Skeletal muscle satellite cell (primary cell): Measurements from ENCODE around the gene KCNQ1.

Experiments
- H3K27me3 ChIP-seq: 2 replicates; pipeline ENCODE4 v1.7.0; 2013; ENCODE audit warnings: low read length; ENCODE audit not compliant: control insufficient read depth, insufficient read depth
- H3K36me3 ChIP-seq: 2 replicates; pipeline ENCODE4 v1.7.0; 2013; ENCODE audit warnings: mild to moderate bottlenecking, control low read depth, low read length; ENCODE audit not compliant: insufficient read depth
- H3K4me1 ChIP-seq: 2 replicates; pipeline ENCODE4 v1.7.0; 2013; ENCODE audit warnings: low read length; ENCODE audit not compliant: control insufficient read depth, insufficient read depth
- H3K4me2 ChIP-seq: 2 replicates; pipeline ENCODE4 v1.7.0; 2013; ENCODE audit warnings: mild to moderate bottlenecking, low read length
- H3K4me3 ChIP-seq: 2 replicates; pipeline ENCODE4 v1.7.0; 2013; ENCODE audit warnings: low read length
- H3K9ac ChIP-seq: 2 replicates; pipeline ENCODE4 v1.7.0; 2013; ENCODE audit warnings: mild to moderate bottlenecking, low read depth, low read length, moderate library complexity
- H3K9me3 ChIP-seq: replicated peaks from 2 replicates; pipeline ENCODE4 v1.7.0; 2013; ENCODE audit warnings: mild to moderate bottlenecking, control low read depth, low read length

The KCNQ1 gene

DNA sequence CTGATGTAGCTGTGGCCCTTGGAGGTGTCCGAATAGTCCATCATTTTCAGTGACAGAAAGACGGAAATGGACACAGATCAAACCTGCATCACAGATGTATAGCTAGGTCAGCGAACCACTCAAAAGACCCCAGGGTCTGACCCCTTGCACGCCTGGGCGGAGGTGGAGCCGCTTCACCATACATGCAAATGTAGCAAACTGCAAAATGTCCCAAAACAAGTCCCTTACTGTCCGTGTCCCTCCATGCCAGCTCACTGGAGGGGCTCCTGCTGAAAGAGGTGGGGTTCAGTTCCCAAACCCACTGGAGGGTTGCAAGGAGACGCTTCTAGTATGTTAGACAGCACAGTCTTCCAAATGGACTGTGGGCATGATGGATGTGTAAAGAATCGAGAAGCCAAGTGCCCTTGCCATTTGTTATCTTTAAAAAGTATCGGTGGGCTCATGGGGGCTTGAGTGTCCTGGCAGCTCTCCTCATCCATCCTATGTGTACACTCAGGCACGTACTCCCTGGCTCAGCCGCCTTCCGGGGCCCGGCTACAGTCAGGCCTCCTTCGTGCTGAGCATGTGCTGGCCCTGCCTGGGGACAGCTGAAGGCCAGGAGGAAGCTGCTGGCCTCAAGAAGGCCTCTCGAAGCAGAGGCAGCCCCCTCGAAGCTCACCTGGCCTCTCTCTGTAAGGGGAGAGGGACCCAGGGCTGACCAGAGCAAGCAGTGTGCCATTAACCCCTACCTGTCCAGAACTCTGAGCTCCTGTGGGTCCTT, 275.2 kb downstream of the KCNQ1 start:
- Histone ChIP-seq H3K4me2 (no peak overlapping the region), H3K27me3 (peaks cover 57% of the 10 kb centered on the region), H3K36me3 (no peaks in the 10 kb centered on the region), H3K9ac (no peak overlapping the region), H3K4me3 (no peak overlapping the region), H3K4me1 (no peaks in the 10 kb centered on the region), H3K9me3 (no peaks in the 10 kb centered on the region)

DNA sequence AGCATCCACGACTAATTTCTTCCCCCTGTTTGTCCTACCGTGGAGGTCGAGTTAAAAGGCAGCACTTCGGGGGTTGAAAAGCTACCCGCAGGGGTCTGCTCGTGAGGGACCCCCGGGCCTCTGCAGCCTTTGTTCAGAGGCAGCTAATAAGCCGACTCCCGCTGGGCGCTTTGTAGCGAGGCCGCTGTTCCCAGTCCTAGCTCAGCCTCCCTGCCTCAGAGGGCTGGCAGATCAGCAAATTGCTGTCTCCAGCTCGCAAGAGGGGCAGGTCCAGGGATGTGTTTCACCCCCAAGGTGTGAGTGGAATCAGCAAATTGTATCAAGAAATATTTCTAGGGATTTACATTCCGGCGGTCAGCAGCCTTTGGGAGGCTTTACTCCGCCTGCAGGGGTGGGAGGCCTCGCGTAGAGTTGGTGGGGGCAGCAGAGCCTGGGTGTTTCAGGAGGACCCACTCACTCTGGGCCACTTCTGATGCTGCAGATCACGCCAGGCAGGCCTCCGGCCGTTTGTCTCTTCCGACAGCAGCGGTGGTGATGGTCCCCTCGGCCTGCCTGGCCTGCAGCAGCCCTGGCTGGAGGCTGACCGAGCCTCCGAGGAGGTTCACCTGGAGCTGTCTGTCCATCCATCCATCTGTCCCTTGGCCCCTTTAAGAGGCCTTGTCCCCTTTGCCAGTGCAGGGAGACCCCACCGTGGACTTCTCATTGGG, 276.6 kb downstream of the KCNQ1 start:
- H3K9me3 ChIP-seq: no peaks in the 10 kb centered on the region
- H3K4me2 ChIP-seq: no peak overlapping the region
- peaks cover 54% of the 10 kb centered on the region for H3K27me3 ChIP-seq
- H3K9ac ChIP-seq: no peak overlapping the region
- H3K36me3 ChIP-seq: no peaks in the 10 kb centered on the region
- H3K4me1 ChIP-seq: no peaks in the 10 kb centered on the region
- H3K4me3 ChIP-seq: no peak overlapping the region

GRCh38 chr11:2722955-2723354, 278.1 kb downstream of the KCNQ1 start:
- no peak overlapping the region for H3K4me3 ChIP-seq
- no peaks in the 10 kb centered on the region for H3K4me1 ChIP-seq
- peaks cover 58% of the 10 kb centered on the region for H3K27me3 ChIP-seq
- no peaks in the 10 kb centered on the region for H3K9me3 ChIP-seq
- no peak overlapping the region for H3K9ac ChIP-seq
- H3K4me2 ChIP-seq: no peak overlapping the region
- H3K36me3 ChIP-seq: no peaks in the 10 kb centered on the region

DNA sequence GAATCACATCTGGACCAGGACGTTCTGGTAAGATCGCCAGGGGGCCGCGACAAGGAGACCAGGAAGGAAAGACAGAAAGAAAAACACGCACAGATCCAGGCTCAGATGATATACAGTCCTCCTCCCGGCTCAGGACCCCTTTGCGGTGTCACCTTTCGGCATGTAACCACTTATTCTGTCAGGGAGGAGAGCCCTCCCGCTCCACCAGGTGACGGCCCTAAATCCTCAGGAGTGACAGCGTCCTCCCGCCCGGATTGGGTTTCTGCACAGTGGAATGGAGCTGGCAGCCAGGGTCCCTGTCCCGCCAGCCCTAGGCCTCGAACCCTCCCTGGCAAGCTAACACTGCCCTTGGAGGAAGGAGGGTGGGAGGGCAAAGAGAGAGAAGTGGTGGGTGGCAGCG, 279.3 kb downstream of the KCNQ1 start:
- H3K4me1 ChIP-seq: no peaks in the 10 kb centered on the region
- no peak overlapping the region for H3K4me2 ChIP-seq
- no peaks in the 10 kb centered on the region for H3K9me3 ChIP-seq
- H3K27me3 ChIP-seq: peaks cover 59% of the 10 kb centered on the region
- H3K36me3 ChIP-seq: no peaks in the 10 kb centered on the region
- no peak overlapping the region for H3K9ac ChIP-seq
- no peak overlapping the region for H3K4me3 ChIP-seq

DNA sequence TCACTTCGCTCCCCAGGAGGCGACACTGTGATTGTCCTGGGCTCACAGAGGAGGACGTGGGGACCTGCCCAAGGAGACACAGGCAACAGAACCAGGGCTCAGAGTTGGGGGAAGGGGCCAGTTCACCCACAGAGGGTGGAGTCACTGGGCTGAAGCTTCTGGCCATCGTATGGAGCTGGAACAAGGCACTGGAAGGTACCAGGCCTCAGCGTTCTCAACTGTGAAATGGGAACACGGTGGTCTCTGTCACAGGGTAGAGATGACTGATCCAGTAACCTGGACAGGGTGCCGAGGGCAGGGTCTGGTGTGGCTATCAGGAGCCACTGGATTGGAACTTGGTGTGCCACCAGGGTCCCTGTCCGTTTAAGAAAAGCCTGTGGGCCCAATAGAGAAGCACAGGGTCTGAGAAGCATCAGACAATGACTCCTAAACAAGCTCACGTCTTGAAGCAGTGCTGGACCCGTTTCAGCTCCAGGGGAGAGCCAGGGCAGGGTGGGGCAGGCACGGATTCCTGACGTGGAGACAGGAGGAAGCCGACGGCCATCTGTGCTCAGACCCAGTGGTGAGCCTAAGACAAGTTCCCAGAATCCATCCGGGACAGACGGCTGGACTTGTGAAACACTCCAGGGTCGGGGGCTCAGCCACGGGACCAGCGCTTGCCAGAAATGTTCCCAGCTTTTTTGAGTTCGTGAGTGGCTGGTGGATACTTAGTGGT, 280.0 kb downstream of the KCNQ1 start:
- Histone ChIP-seq H3K4me1 (no peaks in the 10 kb centered on the region), H3K9me3 (no peaks in the 10 kb centered on the region), H3K27me3 (peaks cover 63% of the 10 kb centered on the region), H3K4me2 (no peak overlapping the region), H3K9ac (no peak overlapping the region), H3K36me3 (no peaks in the 10 kb centered on the region), H3K4me3 (no peak overlapping the region)

- no peaks in the 10 kb centered on the region for H3K4me1 ChIP-seq
- H3K36me3 ChIP-seq: no peaks in the 10 kb centered on the region
- H3K9me3 ChIP-seq: no peaks in the 10 kb centered on the region
- H3K4me2 ChIP-seq: no peak overlapping the region
- peaks cover 56% of the 10 kb centered on the region for H3K27me3 ChIP-seq
- no peak overlapping the region for H3K9ac ChIP-seq
- no peak overlapping the region for H3K4me3 ChIP-seq
These were observed 280.8 kb downstream of the KCNQ1 start for GRCh38 chr11:2725368-2726300.

- peaks cover 46% of the 10 kb centered on the region for H3K27me3 ChIP-seq
These were observed 282.2 kb downstream of the KCNQ1 start for GRCh38 chr11:2726964-2727363.

DNA sequence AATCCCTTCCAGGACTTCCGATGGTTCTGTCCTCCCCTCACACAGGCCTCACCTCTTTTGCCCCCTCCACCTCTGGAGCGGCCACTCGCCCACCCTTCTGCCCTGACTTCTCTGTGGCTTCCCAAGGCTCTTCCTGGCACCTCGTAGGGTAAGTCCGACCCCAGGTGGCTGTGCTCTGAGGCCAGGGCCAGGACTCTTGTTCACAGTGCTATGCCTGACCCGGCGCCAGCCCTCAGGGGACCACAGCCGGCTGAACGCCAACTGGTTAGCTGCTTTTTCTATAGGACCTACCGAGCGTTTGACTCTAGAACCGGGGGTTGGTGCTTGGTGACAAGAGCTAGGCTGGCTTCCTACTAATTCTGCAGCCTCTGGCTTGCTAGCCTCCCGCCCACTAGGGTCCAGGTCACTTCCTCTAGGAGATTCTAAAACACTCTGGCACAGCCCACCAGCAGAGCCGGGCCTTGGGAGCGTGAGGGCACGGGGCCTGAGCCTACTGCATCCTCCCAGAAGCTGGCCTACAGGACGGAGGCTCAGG, 283.4 kb downstream of the KCNQ1 start:
- H3K9me3 ChIP-seq: no peaks in the 10 kb centered on the region
- no peaks in the 10 kb centered on the region for H3K36me3 ChIP-seq
- peaks cover 38% of the 10 kb centered on the region for H3K27me3 ChIP-seq
- no peak overlapping the region for H3K4me2 ChIP-seq
- no peak overlapping the region for H3K9ac ChIP-seq
- no peak overlapping the region for H3K4me3 ChIP-seq
- no peaks in the 10 kb centered on the region for H3K4me1 ChIP-seq

More at GRCh38 chr11:2726964-2727363, 282.2 kb downstream of the KCNQ1 start:
- Histone ChIP-seq H3K9me3 (no peaks in the 10 kb centered on the region), H3K9ac (no peak overlapping the region), H3K36me3 (no peaks in the 10 kb centered on the region), H3K4me1 (no peaks in the 10 kb centered on the region), H3K4me2 (no peak overlapping the region), H3K4me3 (no peak overlapping the region)

GRCh38 chr11:2728663-2729332, 284.0 kb downstream of the KCNQ1 start:
- Histone ChIP-seq H3K9me3 (no peaks in the 10 kb centered on the region), H3K27me3 (peaks cover 32% of the 10 kb centered on the region), H3K4me2 (no peak overlapping the region), H3K4me3 (no peak overlapping the region), H3K4me1 (no peaks in the 10 kb centered on the region), H3K36me3 (no peaks in the 10 kb centered on the region), H3K9ac (no peak overlapping the region)

GRCh38 chr11:2729841-2730240, 285.0 kb downstream of the KCNQ1 start:
- Histone ChIP-seq H3K4me1 (no peaks in the 10 kb centered on the region), H3K9ac (no peak overlapping the region), H3K4me2 (no peak overlapping the region), H3K9me3 (no peaks in the 10 kb centered on the region), H3K4me3 (no peak overlapping the region), H3K36me3 (no peaks in the 10 kb centered on the region), H3K27me3 (peaks cover 29% of the 10 kb centered on the region)
